GM12892 (cell line): ENCODE measurements around the gene KCNIP4.

Source experiments
- POLR2A ChIP-seq: IDR thresholded peaks from 2 replicates; pipeline ENCODE4 v1.6.1; 2011; ENCODE audit warnings: low read depth, low read length, control low read depth
- TAF1 ChIP-seq: IDR thresholded peaks from 2 replicates; pipeline ENCODE4 v1.6.1; 2011; ENCODE audit warnings: low read depth, mild to moderate bottlenecking, control low read depth, low read length, borderline replicate concordance

- TF ChIP-seq TAF1 (no peak), POLR2A (no peak)
These were observed 1004.1 kb downstream of the KCNIP4 start for GRCh38 chr4:20944451-20944850.
